HEK293 (cell line): ENCODE measurements around the gene KIFAP3.

Experiments
- CTCF ChIA-PET: fragments of 350-600 bp; formaldehyde crosslinking; extraction: SDS; loops from one replicate; lab custom pipeline; 2021; ENCODE audit warnings: antibody characterized with exemption; lab: Yijun Ruan, JAX
- POLR2A ChIA-PET: fragments of 300-600 bp; formaldehyde crosslinking; extraction: SDS; loops from one replicate; lab custom pipeline; 2020; ENCODE audit warnings: antibody characterized with exemption, inconsistent platforms; lab: Yijun Ruan, JAX
- H3K27ac ChIP-seq: fragments of 200-500 bp; sonication (Bioruptor generic); 2 replicates; pipeline ENCODE4 v1.5.1; 2014; ENCODE audit warnings: low read depth, low read length, control low read depth, inconsistent platforms; ENCODE audit errors: extremely low read depth
- H3K36me3 ChIP-seq, 2 experiments: fragments of 200-500 bp in 1 of 2; sonication (Bioruptor generic) in 1 of 2; 1 replicate in 1 of 2; 2 replicates in 1 of 2; pipeline ENCODE4 v1.5.1; 2014 to 2017; ENCODE audit warnings: inconsistent platforms in 2 of 2, low read length in 2 of 2; ENCODE audit not compliant: control insufficient read depth in 2 of 2, insufficient read depth in 1 of 2
- H3K4me1 ChIP-seq: fragments of 200-500 bp; sonication (Bioruptor generic); 2 replicates; pipeline ENCODE4 v1.5.1; 2014; ENCODE audit warnings: mild to moderate bottlenecking, low read length, inconsistent platforms; ENCODE audit not compliant: control insufficient read depth, insufficient read depth
- H3K4me3 ChIP-seq: 2 replicates; pipeline ENCODE4 v1.5.1; 2011; ENCODE audit warnings: low read depth, mild to moderate bottlenecking, control low read depth, low read length, moderate library complexity
- H3K9me3 ChIP-seq: fragments of 200-500 bp; sonication (Bioruptor generic); 2 replicates; pipeline ENCODE4 v1.5.1; 2014; ENCODE audit warnings: low read depth, low read length, inconsistent platforms; ENCODE audit not compliant: control insufficient read depth, insufficient read depth
- FEZF1 ChIP-seq: fragments of 450-650 bp; formaldehyde crosslinking; IDR thresholded peaks from 2 replicates; pipeline ENCODE4 v1.5.1; 2016; ENCODE audit warnings: missing biosample characterization, missing genetic modification characterization
- GLI2 ChIP-seq: fragments of 450-650 bp; formaldehyde crosslinking; IDR thresholded peaks from 2 replicates; pipeline ENCODE4; 2017; ENCODE audit warnings: missing biosample characterization, missing genetic modification characterization, low read depth, borderline replicate concordance
- INSM2 ChIP-seq: fragments of 450-650 bp; formaldehyde crosslinking; IDR thresholded peaks from 2 replicates; pipeline ENCODE4 v1.5.1; 2016; ENCODE audit warnings: missing biosample characterization, missing genetic modification characterization
- KLF17 ChIP-seq: fragments of 450-650 bp; formaldehyde crosslinking; IDR thresholded peaks from 2 replicates; pipeline ENCODE4 v1.5.1; 2016; ENCODE audit warnings: missing biosample characterization, missing genetic modification characterization
- KLF9 ChIP-seq: fragments of 450-650 bp; formaldehyde crosslinking; IDR thresholded peaks from 2 replicates; pipeline ENCODE4 v1.5.1; 2016; ENCODE audit warnings: missing biosample characterization, missing genetic modification characterization, low read depth
- MYNN ChIP-seq: fragments of 450-650 bp; formaldehyde crosslinking; IDR thresholded peaks from 2 replicates; pipeline ENCODE4 v1.5.1; 2016; ENCODE audit warnings: missing biosample characterization, missing genetic modification characterization, borderline replicate concordance
- PBX3 ChIP-seq: sonication (generic); formaldehyde crosslinking; IDR thresholded peaks from 2 replicates; pipeline ENCODE4 v1.8.1; 2022; ENCODE audit warnings: mild to moderate bottlenecking, moderate library complexity, missing genetic modification reagents
- SALL2 ChIP-seq: fragments of 450-650 bp; formaldehyde crosslinking; IDR thresholded peaks from 2 replicates; pipeline ENCODE4 v1.5.0; 2017; ENCODE audit warnings: missing biosample characterization, mild to moderate bottlenecking, missing genetic modification characterization, borderline replicate concordance
- SCRT1 ChIP-seq: fragments of 450-650 bp; formaldehyde crosslinking; IDR thresholded peaks from 2 replicates; pipeline ENCODE4 v1.5.1; 2016; ENCODE audit warnings: missing biosample characterization, missing genetic modification characterization, borderline replicate concordance
- SP7 ChIP-seq: fragments of 450-650 bp; formaldehyde crosslinking; IDR thresholded peaks from 2 replicates; pipeline ENCODE4 v1.5.1; 2016; ENCODE audit warnings: missing biosample characterization, missing genetic modification characterization
- ZBTB7A ChIP-seq: fragments of 450-650 bp; formaldehyde crosslinking; IDR thresholded peaks from 2 replicates; pipeline ENCODE4 v1.5.1; 2016; ENCODE audit warnings: low read depth, missing biosample characterization, missing genetic modification characterization
- ZFP37 ChIP-seq: fragments of 450-650 bp; formaldehyde crosslinking; IDR thresholded peaks from 2 replicates; pipeline ENCODE4 v1.5.1; 2016; ENCODE audit warnings: missing biosample characterization, missing genetic modification characterization
- ZFP69B ChIP-seq: fragments of 450-650 bp; formaldehyde crosslinking; IDR thresholded peaks from 2 replicates; pipeline ENCODE4 v1.5.1; 2016; ENCODE audit warnings: missing biosample characterization, missing genetic modification characterization
- ZNF157 ChIP-seq: fragments of 450-650 bp; formaldehyde crosslinking; IDR thresholded peaks from 2 replicates; pipeline ENCODE4 v1.5.1; 2016; ENCODE audit warnings: missing biosample characterization, missing genetic modification characterization
- ZNF19 ChIP-seq: fragments of 450-650 bp; formaldehyde crosslinking; IDR thresholded peaks from 2 replicates; pipeline ENCODE4; 2016; ENCODE audit warnings: missing biosample characterization, missing genetic modification characterization, low read depth
- ZNF202 ChIP-seq: fragments of 450-650 bp; formaldehyde crosslinking; IDR thresholded peaks from 2 replicates; pipeline ENCODE4 v1.5.1; 2016; ENCODE audit warnings: missing biosample characterization, missing genetic modification characterization, borderline replicate concordance
- ZNF214 ChIP-seq: fragments of 450-650 bp; formaldehyde crosslinking; IDR thresholded peaks from 2 replicates; pipeline ENCODE4 v1.5.1; 2017; ENCODE audit warnings: missing biosample characterization, mild to moderate bottlenecking, missing genetic modification characterization, borderline replicate concordance
- ZNF221 ChIP-seq: fragments of 450-650 bp; formaldehyde crosslinking; IDR thresholded peaks from 2 replicates; pipeline ENCODE4 v1.5.1; 2017; ENCODE audit warnings: missing biosample characterization, missing genetic modification characterization, borderline replicate concordance
- ZNF248 ChIP-seq: fragments of 450-650 bp; formaldehyde crosslinking; IDR thresholded peaks from 2 replicates; pipeline ENCODE4 v1.5.1; 2017; ENCODE audit warnings: missing biosample characterization, missing genetic modification characterization
- ZNF266 ChIP-seq: fragments of 450-650 bp; formaldehyde crosslinking; IDR thresholded peaks from 2 replicates; pipeline ENCODE4 v1.5.1; 2016; ENCODE audit warnings: missing biosample characterization, missing genetic modification characterization, low read depth
- ZNF37A ChIP-seq: fragments of 450-650 bp; IDR thresholded peaks from 2 replicates; pipeline ENCODE4 v1.5.1; 2018; ENCODE audit warnings: missing biosample characterization, missing genetic modification characterization
- ZNF518A ChIP-seq: fragments of 450-650 bp; formaldehyde crosslinking; conservative IDR thresholded peaks from 2 replicates; pipeline ENCODE4 v1.5.1; 2016; ENCODE audit warnings: low read depth, missing biosample characterization, missing genetic modification characterization
- ZNF555 ChIP-seq: fragments of 450-650 bp; formaldehyde crosslinking; conservative IDR thresholded peaks from 2 replicates; pipeline ENCODE4 v1.5.1; 2017; ENCODE audit warnings: missing biosample characterization, mild to moderate bottlenecking, missing genetic modification characterization, inconsistent platforms
- ZNF596 ChIP-seq: fragments of 450-650 bp; IDR thresholded peaks from 2 replicates; pipeline ENCODE4 v1.5.0; 2018; ENCODE audit warnings: missing biosample characterization, mild to moderate bottlenecking, missing genetic modification characterization, moderate library complexity
- ZNF639 ChIP-seq: fragments of 450-650 bp; formaldehyde crosslinking; IDR thresholded peaks from 2 replicates; pipeline ENCODE4 v1.5.1; 2016; ENCODE audit warnings: missing biosample characterization, missing genetic modification characterization
- ZNF645 ChIP-seq: fragments of 450-650 bp; formaldehyde crosslinking; IDR thresholded peaks from 2 replicates; pipeline ENCODE4; 2016; ENCODE audit warnings: missing biosample characterization, missing genetic modification characterization
- ZNF843 ChIP-seq: fragments of 450-650 bp; formaldehyde crosslinking; IDR thresholded peaks from 2 replicates; pipeline ENCODE4 v1.5.1; 2016; ENCODE audit warnings: missing biosample characterization, missing genetic modification characterization

The KIFAP3 gene

GRCh38 chr1:169873582-169874199 is 200.8 kb downstream of the KIFAP3 start (continued):
- no peak for TF ChIP-seq ZFP69B (tag by site-specific recombination)
- no peak for TF ChIP-seq SP7 (tag by site-specific recombination)
- TF ChIP-seq ZNF214 (tag by site-specific recombination) = no peak
- no peak for TF ChIP-seq FEZF1
- no peak for TF ChIP-seq ZNF157 (tag by site-specific recombination)
- TF ChIP-seq PBX3 (CRISPR knock-in tag) = no peak
- TF ChIP-seq ZNF639 = no peak
- TF ChIP-seq KLF9 (tag by site-specific recombination) = no peak
- TF ChIP-seq ZNF248 = no peak
- TF ChIP-seq KLF17 (tag by site-specific recombination) = no peak
- no peak for TF ChIP-seq ZNF37A
- TF ChIP-seq MYNN (tag by site-specific recombination) = no peak
- no peak for TF ChIP-seq ZNF19 (tag by site-specific recombination)

GRCh38 chr1:169872906-169873305 is 201.6 kb downstream of the KIFAP3 start:
- ChIA-PET POLR2A (no interaction called here), CTCF (no interaction called here)
- Histone ChIP-seq H3K36me3 (peaks cover 19 to 95% of the 10 kb centered on the region in 2 experiments), H3K27ac (no peak overlapping the region)
- TF ChIP-seq ZNF555 (tag by site-specific recombination) (no peak), ZFP37 (tag by site-specific recombination) (no peak), ZNF221 (tag by site-specific recombination) (no peak), ZNF266 (tag by site-specific recombination) (no peak), ZNF596 (tag by site-specific recombination) (no peak), SALL2 (no peak), GLI2 (tag by site-specific recombination) (no peak), ZNF645 (tag by site-specific recombination) (no peak), ZNF518A (tag by site-specific recombination) (no peak), SCRT1 (tag by site-specific recombination) (no peak), ZBTB7A (tag by site-specific recombination) (no peak), INSM2 (tag by site-specific recombination) (no peak), ZNF202 (no peak), ZNF843 (tag by site-specific recombination) (no peak)
- TF ChIP-seq, all 188 proteins: peak for 0
- Histone ChIP-seq H3K4me3 (no peak overlapping the region), H3K9me3 (no peaks in the 10 kb centered on the region), H3K4me1 (no peaks in the 10 kb centered on the region)
